Measurements from ENCODE around the gene DNASE2.

Gene DNASE2

GRCh38 chr19:12880551-12881171 lies 588 bp downstream of the DNASE2 start:
- Histone ChIP-seq H3K9ac (ENCODE audit: low read length) (peak overlapping the region; percentile 77), H3K4me2 (ENCODE audit: low read length) (peak overlapping the region; percentile 93), H3K23ac (ENCODE audit: low read length) (no peak overlapping the region), H3K79me2 (ENCODE audit: control insufficient read depth, insufficient read depth, low read length) (no peaks in the 10 kb centered on the region), H3K79me1 (ENCODE audit: low read length) (no peaks in the 10 kb centered on the region), H4K8ac (ENCODE audit: low read depth, low read length) (no peak overlapping the region), H2AK5ac (ENCODE audit: low read length) (no peak overlapping the region), H3K36me3 (ENCODE audit: control insufficient read depth, insufficient read depth, low read length) (no peaks in the 10 kb centered on the region), H3K18ac (ENCODE audit: low read length) (peak overlapping the region; percentile 65), H2BK120ac (ENCODE audit: low read depth, low read length) (no peak overlapping the region), H3K56ac (ENCODE audit: low read length) (peak overlapping the region; percentile 91), H3K4me1 (ENCODE audit: control insufficient read depth, low read depth, low read length) (no peaks in the 10 kb centered on the region), H3K4me3 (ENCODE audit: low read length) (peak overlapping the region; percentile 75), H2BK15ac (replicated peaks; ENCODE audit: low read depth) (no peak overlapping the region), H2BK5ac (ENCODE audit: low read length) (no peak overlapping the region), H4K5ac (ENCODE audit: low read length) (no peak overlapping the region), H3K27ac (ENCODE audit: low read depth, low read length) (no peak overlapping the region), H3K4ac (ENCODE audit: low read depth, low read length) (no peak overlapping the region), H3K27me3 (ENCODE audit: insufficient read depth, low read length, poor library complexity) (peaks cover 2% of the 10 kb centered on the region)
- DNase-seq, result peak; percentile 41
- no CpG with 5 or more reads among the region's 29 CpGs for WGBS (ENCODE audit: extremely low coverage, insufficient coverage, low lambda C conversion rate)

- no peak overlapping the region for H2BK120ac ChIP-seq (ENCODE audit: low read depth, low read length)
- H3K79me2 ChIP-seq (ENCODE audit: control insufficient read depth, insufficient read depth, low read length), result no peaks in the 10 kb centered on the region
- no peak overlapping the region for H3K4ac ChIP-seq (ENCODE audit: low read depth, low read length)
- H3K4me3 ChIP-seq (ENCODE audit: low read length), result no peak overlapping the region
- H2BK5ac ChIP-seq (ENCODE audit: low read length), result no peak overlapping the region
- H3K36me3 ChIP-seq (ENCODE audit: control insufficient read depth, insufficient read depth, low read length), result no peaks in the 10 kb centered on the region
- H3K79me1 ChIP-seq (ENCODE audit: low read length), result no peaks in the 10 kb centered on the region
- H2BK15ac ChIP-seq (replicated peaks; ENCODE audit: low read depth), result no peak overlapping the region
- no peak overlapping the region for H3K56ac ChIP-seq (ENCODE audit: low read length)
- no peak overlapping the region for H3K23ac ChIP-seq (ENCODE audit: low read length)
- H3K4me2 ChIP-seq (ENCODE audit: low read length), result no peak overlapping the region
- no CpG with 5 or more reads among the region's 6 CpGs for WGBS (ENCODE audit: extremely low coverage, insufficient coverage, low lambda C conversion rate)
- H2AK5ac ChIP-seq (ENCODE audit: low read length), result no peak overlapping the region
- H3K27me3 ChIP-seq (ENCODE audit: insufficient read depth, low read length, poor library complexity), result no peaks in the 10 kb centered on the region
- no peak overlapping the region for H4K5ac ChIP-seq (ENCODE audit: low read length)
- no peak for DNase-seq
- H3K4me1 ChIP-seq (ENCODE audit: control insufficient read depth, low read depth, low read length), result no peaks in the 10 kb centered on the region
- H3K27ac ChIP-seq (ENCODE audit: low read depth, low read length), result no peak overlapping the region
- H3K18ac ChIP-seq (ENCODE audit: low read length), result no peak overlapping the region
- no peak overlapping the region for H3K9ac ChIP-seq (ENCODE audit: low read length)
- H4K8ac ChIP-seq (ENCODE audit: low read depth, low read length), result no peak overlapping the region
These were observed 6.2 kb downstream of the DNASE2 start for GRCh38 chr19:12875086-12875485.

- Histone ChIP-seq H3K56ac (ENCODE audit: low read length) (no peak overlapping the region), H3K4ac (ENCODE audit: low read depth, low read length) (no peak overlapping the region), H3K9ac (ENCODE audit: low read length) (no peak overlapping the region), H4K8ac (ENCODE audit: low read depth, low read length) (no peak overlapping the region), H3K18ac (ENCODE audit: low read length) (no peak overlapping the region), H3K4me3 (ENCODE audit: low read length) (no peak overlapping the region), H2BK5ac (ENCODE audit: low read length) (no peak overlapping the region), H3K79me1 (ENCODE audit: low read length) (no peaks in the 10 kb centered on the region), H2BK120ac (ENCODE audit: low read depth, low read length) (no peak overlapping the region), H3K4me1 (ENCODE audit: control insufficient read depth, low read depth, low read length) (no peaks in the 10 kb centered on the region), H3K23ac (ENCODE audit: low read length) (no peak overlapping the region), H3K27ac (ENCODE audit: low read depth, low read length) (no peak overlapping the region), H3K4me2 (ENCODE audit: low read length) (no peak overlapping the region), H4K5ac (ENCODE audit: low read length) (no peak overlapping the region), H3K27me3 (ENCODE audit: insufficient read depth, low read length, poor library complexity) (no peaks in the 10 kb centered on the region), H2AK5ac (ENCODE audit: low read length) (no peak overlapping the region), H3K36me3 (ENCODE audit: control insufficient read depth, insufficient read depth, low read length) (no peaks in the 10 kb centered on the region), H3K79me2 (ENCODE audit: control insufficient read depth, insufficient read depth, low read length) (no peaks in the 10 kb centered on the region), H2BK15ac (replicated peaks; ENCODE audit: low read depth) (no peak overlapping the region)
- no peak for DNase-seq
- no CpG with 5 or more reads among the region's 86 CpGs for WGBS (ENCODE audit: extremely low coverage, insufficient coverage, low lambda C conversion rate)
These were observed 7.1 kb downstream of the DNASE2 start for GRCh38 chr19:12873891-12874745.

- Histone ChIP-seq H3K79me2 (ENCODE audit: control insufficient read depth, insufficient read depth, low read length) (no peaks in the 10 kb centered on the region), H2BK15ac (replicated peaks; ENCODE audit: low read depth) (no peak overlapping the region), H3K23ac (ENCODE audit: low read length) (no peak overlapping the region), H4K8ac (ENCODE audit: low read depth, low read length) (no peak overlapping the region), H3K18ac (ENCODE audit: low read length) (no peak overlapping the region), H3K4me2 (ENCODE audit: low read length) (no peak overlapping the region), H3K27me3 (ENCODE audit: insufficient read depth, low read length, poor library complexity) (no peaks in the 10 kb centered on the region), H3K27ac (ENCODE audit: low read depth, low read length) (no peak overlapping the region), H2BK120ac (ENCODE audit: low read depth, low read length) (no peak overlapping the region), H3K79me1 (ENCODE audit: low read length) (no peaks in the 10 kb centered on the region), H2AK5ac (ENCODE audit: low read length) (no peak overlapping the region), H3K4ac (ENCODE audit: low read depth, low read length) (no peak overlapping the region), H3K4me1 (ENCODE audit: control insufficient read depth, low read depth, low read length) (no peaks in the 10 kb centered on the region), H3K36me3 (ENCODE audit: control insufficient read depth, insufficient read depth, low read length) (no peaks in the 10 kb centered on the region), H3K9ac (ENCODE audit: low read length) (no peak overlapping the region), H2BK5ac (ENCODE audit: low read length) (no peak overlapping the region), H3K4me3 (ENCODE audit: low read length) (no peak overlapping the region), H3K56ac (ENCODE audit: low read length) (no peak overlapping the region), H4K5ac (ENCODE audit: low read length) (no peak overlapping the region)
- DNase-seq, result peak; percentile 66
- WGBS (ENCODE audit: extremely low coverage, insufficient coverage, low lambda C conversion rate), result no CpG with 5 or more reads among the region's 70 CpGs
These were observed 8.0 kb downstream of the DNASE2 start for GRCh38 chr19:12872941-12873890.

- DNase-seq, result peak; percentile 35
- WGBS (ENCODE audit: extremely low coverage, insufficient coverage, low lambda C conversion rate), result no CpG with 5 or more reads among the region's 5 CpGs
- no peak overlapping the region for H3K4me3 ChIP-seq (ENCODE audit: low read length)
- H3K56ac ChIP-seq (ENCODE audit: low read length), result no peak overlapping the region
- H2AK5ac ChIP-seq (ENCODE audit: low read length), result no peak overlapping the region
- no peak overlapping the region for H2BK15ac ChIP-seq (replicated peaks; ENCODE audit: low read depth)
- no peak overlapping the region for H2BK5ac ChIP-seq (ENCODE audit: low read length)
- H3K18ac ChIP-seq (ENCODE audit: low read length), result no peak overlapping the region
- H2BK120ac ChIP-seq (ENCODE audit: low read depth, low read length), result no peak overlapping the region
- no peak overlapping the region for H4K8ac ChIP-seq (ENCODE audit: low read depth, low read length)
- H3K4me1 ChIP-seq (ENCODE audit: control insufficient read depth, low read depth, low read length), result no peaks in the 10 kb centered on the region
- no peaks in the 10 kb centered on the region for H3K79me1 ChIP-seq (ENCODE audit: low read length)
- no peak overlapping the region for H3K9ac ChIP-seq (ENCODE audit: low read length)
- no peak overlapping the region for H3K4me2 ChIP-seq (ENCODE audit: low read length)
- H3K36me3 ChIP-seq (ENCODE audit: control insufficient read depth, insufficient read depth, low read length), result no peaks in the 10 kb centered on the region
- no peak overlapping the region for H3K27ac ChIP-seq (ENCODE audit: low read depth, low read length)
- H3K79me2 ChIP-seq (ENCODE audit: control insufficient read depth, insufficient read depth, low read length), result no peaks in the 10 kb centered on the region
- no peak overlapping the region for H3K4ac ChIP-seq (ENCODE audit: low read depth, low read length)
- H3K23ac ChIP-seq (ENCODE audit: low read length), result no peak overlapping the region
- no peak overlapping the region for H4K5ac ChIP-seq (ENCODE audit: low read length)
- H3K27me3 ChIP-seq (ENCODE audit: insufficient read depth, low read length, poor library complexity), result no peaks in the 10 kb centered on the region
These were observed 9.0 kb downstream of the DNASE2 start for GRCh38 chr19:12872255-12872654.
